Liver (tissue), 3 donors: ENCODE results near the gene FAM72B.
"Not testable (repeated sequence)": the region's sequence is repeated elsewhere in the genome, so short reads cannot be mapped to it uniquely, and the experiment has no call there.

Source experiments
- EGR1 ChIP-seq, 2 donors: IDR thresholded peaks; 2 replicates each; pipeline ENCODE4 v1.6.1; 2016 to 2018; ENCODE audit warnings: antibody characterized with exemption in 2 of 2, low read depth in 2 of 2
- GABPA ChIP-seq, 2 donors: IDR thresholded peaks in 1 of 2; conservative IDR thresholded peaks in 1 of 2; 2 replicates each; pipeline ENCODE4 v1.6.1; 2016; ENCODE audit warnings: antibody characterized with exemption in 2 of 2, mild to moderate bottlenecking in 1 of 2, moderate library complexity in 1 of 2
- HNF4G ChIP-seq: IDR thresholded peaks from 2 replicates; pipeline ENCODE4 v1.6.1; 2016; ENCODE audit warnings: antibody characterized with exemption
- RAD21 ChIP-seq, 2 donors: IDR thresholded peaks; 2 replicates each; pipeline ENCODE4 v1.6.1; 2016; ENCODE audit warnings: antibody characterized with exemption in 2 of 2, mild to moderate bottlenecking in 2 of 2
- RXRA ChIP-seq, 2 donors: IDR thresholded peaks; 2 replicates each; pipeline ENCODE4 v1.6.1; 2017 to 2018; ENCODE audit warnings: antibody characterized with exemption in 2 of 2, mild to moderate bottlenecking in 1 of 2
- SP1 ChIP-seq: IDR thresholded peaks from 2 replicates; pipeline ENCODE4 v1.6.1; 2018; ENCODE audit warnings: antibody characterized with exemption, mild to moderate bottlenecking
- TAF1 ChIP-seq: conservative IDR thresholded peaks from 2 replicates; pipeline ENCODE4 v1.6.1; 2016; ENCODE audit warnings: antibody characterized with exemption, mild to moderate bottlenecking
- YY1 ChIP-seq: IDR thresholded peaks from 2 replicates; pipeline ENCODE4 v1.6.1; 2016; ENCODE audit warnings: antibody characterized with exemption, mild to moderate bottlenecking
- TF ChIP-seq, protein P1 (sequence below): fragments of 150-350 bp; IDR thresholded peaks from 2 replicates; pipeline ENCODE4 v1.5.1; 2017; ENCODE audit warnings: improper control_type of control experiment, low read depth, low read length; ENCODE audit not compliant: missing input control
- TF ChIP-seq, protein P2 (sequence below): IDR thresholded peaks from 2 replicates; pipeline ENCODE4 v1.6.1; 2016; ENCODE audit warnings: antibody characterized with exemption, mild to moderate bottlenecking
- TF ChIP-seq, protein P3 (sequence below): IDR thresholded peaks from 2 replicates; pipeline ENCODE4 v1.6.1; 2016; ENCODE audit warnings: antibody characterized with exemption
- TF ChIP-seq, protein P4 (sequence below): IDR thresholded peaks from 2 replicates; pipeline ENCODE4 v1.6.1; 2016; ENCODE audit warnings: antibody characterized with exemption
- donor health status: healthy.
- donor health status: healthy.

DNA sequence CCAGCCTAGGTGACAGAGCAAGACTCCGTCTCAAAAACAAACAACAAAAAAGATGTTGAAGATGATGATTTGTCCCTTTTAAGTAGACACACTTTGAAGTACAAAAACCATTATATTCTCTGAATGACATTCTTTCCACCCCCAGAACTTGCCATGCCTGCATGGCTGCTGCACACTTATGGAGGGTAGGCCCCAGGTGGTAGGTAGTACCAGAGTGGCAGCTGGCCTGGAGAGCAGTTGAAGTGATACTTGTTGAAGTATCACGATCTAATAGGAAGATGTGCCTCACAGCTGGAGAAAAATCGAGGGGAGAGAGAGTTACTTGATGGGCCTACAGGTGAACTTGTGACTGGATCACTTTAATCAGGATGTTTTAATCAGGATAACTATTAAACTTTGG is 15.6 kb upstream of the FAM72B start:
- TF ChIP-seq, protein P1, sequence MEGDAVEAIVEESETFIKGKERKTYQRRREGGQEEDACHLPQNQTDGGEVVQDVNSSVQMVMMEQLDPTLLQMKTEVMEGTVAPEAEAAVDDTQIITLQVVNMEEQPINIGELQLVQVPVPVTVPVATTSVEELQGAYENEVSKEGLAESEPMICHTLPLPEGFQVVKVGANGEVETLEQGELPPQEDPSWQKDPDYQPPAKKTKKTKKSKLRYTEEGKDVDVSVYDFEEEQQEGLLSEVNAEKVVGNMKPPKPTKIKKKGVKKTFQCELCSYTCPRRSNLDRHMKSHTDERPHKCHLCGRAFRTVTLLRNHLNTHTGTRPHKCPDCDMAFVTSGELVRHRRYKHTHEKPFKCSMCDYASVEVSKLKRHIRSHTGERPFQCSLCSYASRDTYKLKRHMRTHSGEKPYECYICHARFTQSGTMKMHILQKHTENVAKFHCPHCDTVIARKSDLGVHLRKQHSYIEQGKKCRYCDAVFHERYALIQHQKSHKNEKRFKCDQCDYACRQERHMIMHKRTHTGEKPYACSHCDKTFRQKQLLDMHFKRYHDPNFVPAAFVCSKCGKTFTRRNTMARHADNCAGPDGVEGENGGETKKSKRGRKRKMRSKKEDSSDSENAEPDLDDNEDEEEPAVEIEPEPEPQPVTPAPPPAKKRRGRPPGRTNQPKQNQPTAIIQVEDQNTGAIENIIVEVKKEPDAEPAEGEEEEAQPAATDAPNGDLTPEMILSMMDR, result not testable (repeated sequence)
- TF ChIP-seq, protein P2, sequence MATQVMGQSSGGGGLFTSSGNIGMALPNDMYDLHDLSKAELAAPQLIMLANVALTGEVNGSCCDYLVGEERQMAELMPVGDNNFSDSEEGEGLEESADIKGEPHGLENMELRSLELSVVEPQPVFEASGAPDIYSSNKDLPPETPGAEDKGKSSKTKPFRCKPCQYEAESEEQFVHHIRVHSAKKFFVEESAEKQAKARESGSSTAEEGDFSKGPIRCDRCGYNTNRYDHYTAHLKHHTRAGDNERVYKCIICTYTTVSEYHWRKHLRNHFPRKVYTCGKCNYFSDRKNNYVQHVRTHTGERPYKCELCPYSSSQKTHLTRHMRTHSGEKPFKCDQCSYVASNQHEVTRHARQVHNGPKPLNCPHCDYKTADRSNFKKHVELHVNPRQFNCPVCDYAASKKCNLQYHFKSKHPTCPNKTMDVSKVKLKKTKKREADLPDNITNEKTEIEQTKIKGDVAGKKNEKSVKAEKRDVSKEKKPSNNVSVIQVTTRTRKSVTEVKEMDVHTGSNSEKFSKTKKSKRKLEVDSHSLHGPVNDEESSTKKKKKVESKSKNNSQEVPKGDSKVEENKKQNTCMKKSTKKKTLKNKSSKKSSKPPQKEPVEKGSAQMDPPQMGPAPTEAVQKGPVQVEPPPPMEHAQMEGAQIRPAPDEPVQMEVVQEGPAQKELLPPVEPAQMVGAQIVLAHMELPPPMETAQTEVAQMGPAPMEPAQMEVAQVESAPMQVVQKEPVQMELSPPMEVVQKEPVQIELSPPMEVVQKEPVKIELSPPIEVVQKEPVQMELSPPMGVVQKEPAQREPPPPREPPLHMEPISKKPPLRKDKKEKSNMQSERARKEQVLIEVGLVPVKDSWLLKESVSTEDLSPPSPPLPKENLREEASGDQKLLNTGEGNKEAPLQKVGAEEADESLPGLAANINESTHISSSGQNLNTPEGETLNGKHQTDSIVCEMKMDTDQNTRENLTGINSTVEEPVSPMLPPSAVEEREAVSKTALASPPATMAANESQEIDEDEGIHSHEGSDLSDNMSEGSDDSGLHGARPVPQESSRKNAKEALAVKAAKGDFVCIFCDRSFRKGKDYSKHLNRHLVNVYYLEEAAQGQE, result not testable (repeated sequence)
- TF ChIP-seq, protein P3, sequence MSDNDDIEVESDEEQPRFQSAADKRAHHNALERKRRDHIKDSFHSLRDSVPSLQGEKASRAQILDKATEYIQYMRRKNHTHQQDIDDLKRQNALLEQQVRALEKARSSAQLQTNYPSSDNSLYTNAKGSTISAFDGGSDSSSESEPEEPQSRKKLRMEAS, result not testable (repeated sequence)
- not testable (repeated sequence) for TF ChIP-seq EGR1 (IDR thresholded peaks at IDR 0.05; ENCODE audit: low read depth in 2 of 2); RAD21 (IDR thresholded peaks at IDR 0.05); HNF4G; YY1; TAF1; SP1; RXRA (IDR thresholded peaks at IDR 0.05); GABPA (IDR thresholded peaks at IDR 0.05 in 1 of 2, conservative IDR thresholded peaks at IDR 0.05 in 1 of 2)
- TF ChIP-seq, protein P4, sequence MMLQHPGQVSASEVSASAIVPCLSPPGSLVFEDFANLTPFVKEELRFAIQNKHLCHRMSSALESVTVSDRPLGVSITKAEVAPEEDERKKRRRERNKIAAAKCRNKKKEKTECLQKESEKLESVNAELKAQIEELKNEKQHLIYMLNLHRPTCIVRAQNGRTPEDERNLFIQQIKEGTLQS, result not testable (repeated sequence)
